HG03460 (cell line): ENCODE results near the gene ADAMTS12.

Source experiments
- ATAC-seq: cut with Tn5 transposase; IDR thresholded peaks from one replicate; pipeline ENCODE4 v1.9.1; 2021; ENCODE audit not compliant: unreplicated experiment

ADAMTS12 gene

DNA sequence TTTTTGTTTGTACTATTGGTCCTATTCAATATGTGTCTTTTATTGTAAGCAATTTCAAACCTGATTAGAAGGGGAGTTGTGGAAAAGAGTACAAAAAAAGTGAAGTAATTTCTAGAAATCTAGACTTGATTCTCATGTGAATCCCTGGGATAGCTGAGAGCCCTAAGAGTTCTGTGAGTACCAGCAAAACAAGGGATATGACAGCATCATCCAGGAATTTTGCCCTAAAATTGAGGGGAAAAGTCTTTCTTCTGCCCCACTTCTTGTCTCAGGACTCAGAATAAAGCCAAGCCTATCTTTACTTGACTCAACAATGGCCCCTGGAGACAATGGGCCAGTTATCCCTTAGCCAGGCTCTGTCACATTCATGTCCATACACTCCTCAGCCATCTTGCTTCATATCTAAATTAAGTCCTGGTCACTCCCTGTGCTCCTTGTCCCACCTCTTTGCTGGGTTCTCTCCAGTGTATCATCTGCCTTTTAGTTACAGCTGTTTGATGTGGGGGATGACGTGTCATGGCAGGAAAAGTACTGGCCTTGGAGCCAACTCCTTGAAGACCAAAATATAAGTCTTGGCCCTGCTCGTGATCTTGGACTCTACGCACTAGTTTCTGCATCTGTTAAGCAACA is 81.2 kb downstream of the ADAMTS12 start:
- no peak for ATAC-seq

DNA sequence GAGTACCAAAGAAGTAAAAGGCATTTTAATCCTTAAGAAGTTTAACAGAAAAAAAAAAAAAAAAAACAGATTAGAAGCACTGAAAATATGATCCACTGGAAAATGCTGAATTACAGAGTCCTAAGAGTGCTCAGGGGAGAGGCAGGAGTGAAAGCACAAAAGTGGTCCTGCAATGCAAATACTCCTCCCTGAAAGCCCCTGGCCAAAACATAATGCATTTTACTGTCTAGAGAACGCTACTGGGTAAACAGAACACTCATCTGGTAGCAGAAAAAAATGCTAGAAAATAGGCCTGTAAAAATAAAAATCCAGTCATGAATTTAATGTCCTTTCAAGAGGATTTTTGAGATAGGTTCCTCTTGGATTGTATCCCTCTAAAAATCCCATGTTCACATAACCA is 81.9 kb downstream of the ADAMTS12 start:
- no peak for ATAC-seq

DNA sequence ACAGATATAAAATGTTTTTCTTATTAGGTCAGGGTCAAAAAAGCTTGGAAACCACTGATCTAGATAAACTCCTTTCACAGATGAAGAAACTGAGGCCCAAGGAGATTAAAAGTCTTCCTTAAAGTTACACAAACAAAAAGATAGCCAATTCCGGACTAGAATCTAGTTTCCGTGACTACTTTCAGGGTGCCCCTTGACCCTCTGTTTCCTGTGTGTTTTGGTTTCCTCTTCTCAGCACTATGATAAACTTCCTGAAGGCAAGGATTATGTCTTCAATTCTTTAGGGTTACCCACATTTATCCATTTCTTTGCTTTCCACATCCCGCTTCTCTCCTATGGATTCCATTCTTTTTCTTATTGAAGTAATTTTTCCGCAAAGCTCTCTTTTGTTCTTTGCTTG is 83.1 kb downstream of the ADAMTS12 start:
- ATAC-seq = no peak

DNA sequence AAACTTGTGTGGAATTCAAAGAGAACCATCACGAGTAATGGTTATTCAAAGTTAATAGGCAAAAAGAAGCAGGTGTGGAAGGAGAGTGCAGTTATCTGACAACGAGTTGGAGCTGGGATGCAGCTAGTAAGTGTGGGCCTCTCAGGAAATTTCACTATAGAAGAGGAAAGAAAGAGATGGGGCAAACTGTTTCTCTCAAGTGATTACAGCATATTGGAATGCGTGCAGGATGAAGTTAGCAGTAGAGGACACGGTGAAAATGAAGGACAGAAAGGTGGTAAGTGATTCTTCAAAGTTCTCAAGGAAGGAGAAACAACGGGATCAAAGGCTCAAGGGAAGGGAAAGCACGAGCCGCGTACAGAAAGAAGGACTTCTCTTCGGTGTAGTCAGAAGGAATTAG is 84.0 kb downstream of the ADAMTS12 start:
- no peak for ATAC-seq

DNA sequence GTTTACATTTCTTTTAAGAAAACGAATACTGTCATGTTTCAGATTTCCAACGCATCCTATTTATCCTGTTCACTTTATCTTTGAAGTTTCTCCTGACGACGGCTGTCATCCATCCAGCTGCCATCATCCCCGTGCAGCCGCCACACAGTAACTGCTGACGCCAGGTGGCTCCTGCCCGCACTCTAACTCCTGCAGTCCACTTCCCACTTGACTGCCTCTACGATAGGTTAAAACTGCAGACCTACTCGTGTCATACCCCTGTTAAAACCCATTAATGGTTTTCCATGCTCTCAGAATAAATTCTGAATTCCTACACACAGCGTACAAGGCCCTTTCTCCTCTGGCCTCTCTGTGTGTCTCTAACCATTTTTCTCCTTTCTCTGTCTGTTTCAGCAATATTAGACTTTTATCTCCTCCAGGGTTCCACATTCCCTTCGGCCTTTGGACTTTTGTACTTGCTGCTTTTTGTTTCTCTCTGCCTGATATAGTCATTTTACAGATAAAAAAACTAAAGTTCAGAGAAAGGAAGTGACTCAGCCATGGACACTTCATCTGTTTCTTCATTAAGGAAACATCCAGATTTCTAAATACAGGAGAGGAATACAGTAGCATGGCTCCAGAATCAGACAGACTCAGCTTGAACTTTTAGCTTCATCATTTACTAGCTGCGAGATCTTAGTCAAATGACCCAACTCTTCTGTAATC is 84.9 kb downstream of the ADAMTS12 start:
- ATAC-seq = no peak

DNA sequence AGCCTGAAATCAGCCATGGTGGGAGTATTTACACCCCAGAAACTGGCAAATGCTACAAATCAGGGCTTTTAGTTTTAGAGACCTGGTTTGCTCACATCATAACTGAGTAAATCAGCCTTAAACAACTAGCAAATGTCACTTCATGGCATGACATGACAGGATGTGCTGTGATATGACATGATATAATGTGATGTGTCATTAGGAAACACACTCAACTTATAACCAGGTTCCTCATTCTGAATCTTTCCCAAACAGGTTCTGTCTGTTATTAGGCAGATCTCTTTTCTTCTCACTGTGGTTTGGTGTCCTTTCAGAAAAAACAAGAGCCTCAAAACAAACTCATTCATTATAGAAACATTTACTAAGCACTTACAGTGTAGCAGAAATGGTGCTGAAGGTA is 90.5 kb downstream of the ADAMTS12 start:
- no peak for ATAC-seq

DNA sequence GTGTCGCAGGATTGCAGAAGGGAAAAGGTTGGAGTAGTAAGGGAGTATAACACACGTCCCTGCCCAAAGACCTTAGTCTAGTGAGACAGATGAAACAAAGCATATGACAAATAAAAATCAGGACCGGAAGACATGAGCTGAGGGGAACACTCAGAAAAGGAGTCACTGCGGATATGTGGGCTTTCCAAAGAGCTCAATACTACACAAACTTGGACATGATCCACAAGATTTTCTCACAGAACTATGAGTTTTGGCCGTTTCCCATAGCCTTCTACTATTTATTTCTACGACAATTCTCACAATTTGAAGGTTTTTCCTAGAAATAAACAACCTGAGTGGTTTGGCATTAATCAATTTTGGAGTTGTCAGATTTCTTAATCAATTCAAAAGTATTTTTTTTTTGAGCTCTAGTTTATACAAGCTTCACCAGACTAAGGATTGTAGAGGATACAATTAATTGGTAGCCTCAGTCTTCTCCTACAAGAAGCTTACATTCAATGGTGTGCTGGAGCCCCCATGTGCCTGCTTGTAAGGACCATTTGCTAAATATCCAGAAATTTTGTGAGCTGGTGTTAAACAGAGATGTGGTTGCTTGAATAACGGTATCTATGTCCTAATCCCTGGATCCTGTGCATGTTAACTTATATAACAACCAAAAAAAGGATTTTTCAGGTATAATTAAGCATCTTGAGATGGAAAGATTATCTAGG is 91.4 kb downstream of the ADAMTS12 start:
- no peak for ATAC-seq

DNA sequence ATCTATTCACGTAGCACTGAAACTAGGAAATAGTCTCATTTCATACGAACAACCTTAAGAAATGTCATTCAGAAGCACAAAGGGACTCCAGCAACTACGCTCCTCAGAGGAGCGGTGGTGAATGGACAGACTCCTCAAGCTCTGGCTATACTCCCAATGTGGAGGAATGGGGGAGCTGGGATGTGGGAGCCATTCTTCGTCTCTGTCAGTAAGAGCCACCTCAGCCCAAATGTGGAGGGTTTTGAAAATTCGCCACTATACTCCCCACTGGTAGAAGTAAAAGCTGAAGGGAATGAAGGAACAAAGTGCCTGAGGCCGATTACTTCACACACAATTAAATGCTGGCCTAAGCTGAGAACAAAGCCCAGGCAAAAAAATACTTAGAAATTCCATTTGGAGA is 96.3 kb downstream of the ADAMTS12 start:
- no peak for ATAC-seq

DNA sequence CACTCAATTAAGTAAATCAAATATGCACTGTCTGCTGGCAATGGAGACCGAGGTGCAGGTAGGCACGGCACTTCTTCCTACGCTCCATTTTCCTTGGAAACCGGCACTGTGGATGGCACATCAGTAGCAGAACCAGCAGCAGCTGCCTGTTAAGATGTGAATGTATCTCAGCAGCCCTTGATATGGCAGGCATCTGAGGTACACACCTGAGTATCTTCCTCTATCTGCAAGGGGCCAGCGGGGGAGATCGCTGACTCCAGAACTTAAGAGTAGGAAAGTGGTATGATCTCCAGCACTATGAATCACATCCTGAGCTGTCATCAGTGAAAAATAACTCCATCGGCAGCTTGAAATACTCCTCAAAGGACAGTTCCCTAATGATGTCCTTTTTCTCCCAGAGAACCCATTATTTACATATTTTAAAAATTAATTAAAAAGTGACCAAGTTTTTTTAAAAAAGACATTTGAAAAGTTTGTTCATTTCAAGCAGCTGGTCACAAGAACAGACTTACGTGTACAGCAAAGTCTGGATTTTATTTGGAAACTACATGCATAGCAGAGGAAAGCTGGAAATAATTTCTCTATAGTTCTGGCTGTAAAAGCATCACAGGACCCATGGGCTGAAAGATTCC is 97.1 kb downstream of the ADAMTS12 start:
- no peak for ATAC-seq

DNA sequence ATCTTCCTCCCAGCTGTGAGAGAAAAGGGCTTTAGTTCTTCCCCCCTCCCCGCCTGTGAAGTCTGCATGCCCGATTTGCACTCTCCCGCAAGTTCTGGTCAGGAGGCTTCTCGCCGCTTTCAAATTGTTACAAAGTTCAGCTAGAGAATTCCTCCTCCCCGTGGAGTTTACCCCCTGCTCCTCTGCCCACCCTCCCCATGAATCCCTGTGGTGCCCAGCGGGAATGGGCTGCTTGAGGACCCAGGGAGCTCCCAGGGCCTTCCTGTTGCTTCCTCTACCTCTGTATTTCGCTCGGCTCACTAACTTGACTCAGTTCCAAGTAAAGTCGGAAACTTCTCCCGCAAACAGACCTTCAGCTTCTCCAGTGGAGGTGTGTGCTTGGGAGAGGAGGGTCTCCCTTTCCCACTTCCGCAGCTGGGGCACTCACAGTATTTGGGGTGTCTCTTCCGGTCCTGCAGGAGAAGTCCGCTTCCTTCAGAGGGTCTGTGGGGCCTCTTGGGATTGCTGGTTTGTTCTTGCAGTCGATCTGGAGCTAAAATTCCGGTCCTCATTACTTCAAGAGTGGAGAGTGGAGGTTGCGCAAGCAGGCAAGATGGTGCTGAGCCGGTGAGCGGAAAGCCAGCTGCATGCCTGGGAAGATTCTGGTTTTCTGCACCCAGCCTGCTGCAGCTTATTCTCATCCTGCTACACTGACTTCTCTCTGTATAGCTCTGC is 97.8 kb downstream of the ADAMTS12 start:
- ATAC-seq = no peak

DNA sequence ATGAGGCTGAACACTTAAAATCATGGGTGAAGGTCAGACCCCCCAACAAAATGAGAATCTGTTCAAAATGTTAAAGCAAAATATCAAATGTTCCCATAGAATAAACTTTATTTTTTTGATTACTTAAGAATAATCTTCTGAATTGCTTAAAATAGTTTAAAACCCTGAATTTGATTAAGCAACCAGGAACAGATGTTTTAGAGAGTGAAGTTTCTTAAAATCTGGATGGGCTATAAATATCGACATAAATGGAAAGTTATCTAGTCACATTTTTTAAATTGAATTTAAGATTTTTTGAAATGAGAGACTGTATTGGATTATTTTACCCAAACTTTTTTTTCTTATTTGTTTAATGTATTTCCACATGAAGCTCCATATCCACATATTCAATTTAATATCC is 98.5 kb downstream of the ADAMTS12 start:
- ATAC-seq = no peak

DNA sequence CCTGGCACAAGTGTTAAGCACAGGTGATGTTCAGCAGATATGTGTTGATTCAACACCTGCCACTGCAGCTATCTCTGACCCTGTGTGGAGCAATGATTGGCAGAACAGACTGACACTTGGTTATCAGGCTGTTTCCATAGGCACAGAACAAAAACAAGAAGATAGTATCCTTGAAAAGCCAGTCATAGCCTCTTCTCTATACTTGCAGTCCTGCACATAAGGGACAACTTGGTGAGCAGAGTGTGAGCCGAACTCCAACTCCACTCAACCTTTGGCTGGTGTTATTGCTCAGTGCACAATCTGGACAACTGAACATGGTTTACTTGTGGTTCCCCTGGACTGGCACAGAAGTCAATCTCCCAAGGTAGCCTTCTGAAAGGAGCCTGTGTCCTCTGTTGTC is 99.2 kb downstream of the ADAMTS12 start:
- ATAC-seq = no peak

DNA sequence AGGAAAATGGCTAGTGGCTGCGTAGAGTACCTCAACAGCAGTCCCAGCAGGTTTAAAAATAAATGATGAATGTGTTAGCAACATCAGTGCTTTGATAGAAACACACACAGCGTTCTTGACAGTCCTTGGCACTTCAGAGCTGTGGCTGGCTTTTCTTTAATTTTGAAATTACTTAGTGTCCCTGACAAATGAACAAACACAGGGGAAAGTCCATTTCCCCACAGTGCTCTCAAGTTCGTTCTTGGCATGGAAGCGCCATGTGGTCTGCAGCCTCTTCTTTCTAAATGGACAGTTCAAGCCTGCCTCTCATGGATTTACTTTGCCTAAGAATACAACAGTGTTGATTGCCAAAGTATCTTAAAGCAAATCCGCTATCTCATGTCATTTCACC is 102.2 kb downstream of the ADAMTS12 start:
- no peak for ATAC-seq

DNA sequence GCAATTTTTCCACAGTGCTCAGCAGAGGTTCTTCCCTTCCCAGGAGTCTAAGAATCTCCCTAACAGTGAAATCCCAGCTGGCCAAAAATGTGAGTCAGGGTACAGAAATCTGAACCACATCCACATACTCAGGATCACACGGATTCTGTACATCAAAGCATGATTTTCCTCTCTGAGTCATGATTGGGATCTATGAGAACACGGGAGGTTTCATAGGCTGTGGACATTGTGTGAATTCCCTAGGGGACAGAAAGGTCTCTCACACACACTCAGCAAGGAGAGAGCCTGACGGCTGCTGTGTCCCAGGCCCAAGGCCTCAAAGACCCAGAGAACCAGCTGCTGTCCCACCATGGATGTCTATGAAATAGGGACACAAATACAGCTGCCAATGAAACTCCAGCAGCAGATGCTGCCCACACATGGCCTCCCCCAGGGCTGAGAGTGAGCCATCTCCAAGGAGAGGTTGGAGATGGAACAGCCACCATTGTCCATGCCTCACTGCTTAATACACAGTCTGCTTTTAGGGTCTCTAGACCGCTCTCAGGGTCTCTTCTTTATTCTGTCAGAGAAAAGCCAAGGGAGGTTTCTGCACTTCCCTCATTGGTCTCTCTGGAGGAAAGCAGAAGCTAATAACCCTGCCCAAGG is 102.7 kb downstream of the ADAMTS12 start:
- no peak for ATAC-seq

DNA sequence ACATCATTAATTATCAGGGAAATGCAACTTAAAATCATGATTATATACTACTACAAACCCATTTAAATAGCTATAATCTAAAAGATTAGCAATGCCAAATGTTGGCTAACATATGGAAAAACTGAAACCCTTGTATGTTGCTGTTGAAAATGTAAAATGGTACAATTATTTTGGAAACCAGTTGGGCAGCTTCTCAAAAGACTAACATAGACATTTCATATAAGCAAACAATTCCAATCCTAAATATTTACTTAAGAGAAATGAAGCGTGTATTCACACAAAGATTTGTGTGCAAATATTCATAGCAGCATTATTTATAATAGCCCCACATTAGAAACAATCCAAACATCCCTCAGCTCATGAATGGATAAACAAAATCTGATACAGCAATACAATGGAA is 106.2 kb downstream of the ADAMTS12 start:
- ATAC-seq = no peak

DNA sequence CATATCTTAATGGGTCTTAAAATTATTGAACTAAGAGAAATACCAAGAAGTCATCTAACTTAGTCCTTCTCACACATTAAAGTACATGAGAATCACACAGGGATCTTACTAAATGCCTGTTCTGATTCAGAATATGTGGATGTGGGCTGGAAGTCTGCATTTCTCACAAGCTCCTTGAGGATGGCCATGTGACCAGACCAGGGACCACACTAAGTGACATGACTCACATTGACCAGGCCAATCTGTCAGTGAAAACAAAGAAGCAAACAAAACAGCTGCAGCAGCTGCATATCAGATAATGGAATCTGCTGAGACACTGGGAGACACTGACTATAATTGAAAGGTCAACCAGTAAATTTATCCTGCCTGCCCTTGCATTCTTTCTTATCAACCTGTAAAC is 110.5 kb downstream of the ADAMTS12 start:
- no peak for ATAC-seq

DNA sequence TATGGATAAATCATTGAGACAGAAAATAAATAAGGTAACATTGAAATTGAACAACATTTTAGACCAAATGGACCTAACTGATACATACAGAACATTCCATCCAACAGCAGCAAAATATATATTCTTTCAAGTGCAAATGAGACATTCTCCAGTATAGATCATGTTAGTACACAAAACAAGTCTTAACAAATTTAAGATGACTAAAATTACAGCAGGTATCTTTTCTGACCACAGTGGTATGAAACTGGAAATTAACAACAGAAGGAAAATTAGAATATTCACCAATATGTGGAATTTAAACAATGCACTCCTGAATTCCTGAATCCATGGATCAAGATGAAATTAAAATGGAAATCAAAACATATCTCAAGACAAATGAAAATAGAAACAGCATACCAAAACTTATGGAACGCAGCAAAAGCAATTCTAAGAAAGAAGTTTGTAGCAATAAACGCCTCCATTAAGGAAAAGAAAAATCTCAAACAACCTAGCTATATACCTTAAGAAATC is 115.6 kb downstream of the ADAMTS12 start:
- no peak for ATAC-seq

DNA sequence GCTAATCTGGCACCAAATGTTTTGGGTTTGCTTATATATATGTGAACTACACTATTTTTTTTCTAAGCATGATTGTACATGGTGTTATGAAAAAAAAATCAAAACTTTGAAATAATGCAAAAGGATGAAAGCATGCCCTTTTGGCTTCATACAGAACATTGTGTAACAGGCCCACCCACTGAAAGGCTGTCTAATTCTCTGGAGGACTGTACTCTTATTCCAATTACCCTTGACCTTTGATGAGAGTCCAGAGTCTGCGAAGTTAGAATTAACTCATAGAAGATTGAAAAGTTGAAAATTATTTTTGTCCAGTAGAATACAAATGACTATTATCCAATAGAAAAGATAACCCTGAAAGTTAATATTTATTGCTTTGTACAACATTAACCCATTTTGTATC is 117.4 kb downstream of the ADAMTS12 start:
- no peak for ATAC-seq

DNA sequence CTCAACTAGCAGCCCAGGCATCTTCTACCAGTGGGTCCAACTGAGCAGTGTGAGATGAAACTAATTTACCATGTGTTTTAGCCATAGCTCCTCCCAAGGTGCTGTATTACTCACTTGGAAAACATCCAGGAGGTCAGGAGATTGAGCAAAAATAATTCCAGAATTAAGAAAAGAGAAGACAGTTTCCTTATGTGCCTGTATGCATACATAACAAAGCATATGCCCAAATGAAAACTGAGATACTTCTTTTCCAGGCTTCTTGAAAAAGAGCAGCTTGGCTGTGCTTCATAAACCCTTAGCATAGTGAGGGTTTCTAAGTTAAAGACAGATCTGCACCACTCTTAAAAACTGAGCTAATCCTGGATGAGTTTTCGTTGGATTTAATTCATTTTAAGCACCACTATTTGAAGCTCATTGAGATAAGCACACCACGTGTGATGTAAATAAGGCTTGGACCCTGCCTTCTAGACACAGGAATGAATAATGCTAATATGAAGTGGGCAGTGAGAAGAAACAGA is 119.4 kb downstream of the ADAMTS12 start:
- ATAC-seq = no peak

DNA sequence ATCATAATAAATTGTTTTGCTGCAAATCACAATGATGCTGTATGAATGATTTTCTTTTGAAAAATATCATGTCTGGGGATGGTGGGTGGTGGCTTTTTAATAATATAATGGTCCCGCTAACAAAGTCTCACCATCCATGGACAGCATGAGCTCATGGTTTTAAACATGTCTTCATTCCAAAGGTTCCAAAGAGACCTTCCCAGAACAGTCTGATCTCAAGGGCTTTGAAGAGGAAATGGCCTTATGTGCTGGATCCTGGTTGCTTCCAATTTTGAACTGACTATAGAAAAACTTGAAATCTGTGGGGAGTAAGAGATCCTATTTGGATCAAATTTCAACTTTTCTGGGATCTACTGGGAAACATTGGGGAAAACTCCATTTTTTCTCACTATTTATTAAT is 121.8 kb downstream of the ADAMTS12 start:
- no peak for ATAC-seq
